ENCODE measurements around the gene TRNP1. TPM values are rescaled to one million over a fixed set of nuclear protein-coding genes. Genes with fewer than 3 reads are reported as not detected.
A peak's percentile ranks its signal among the peaks of the same experiment; 100 is the strongest.

TRNP1 gene
- total and polyA plus RNA-seq, 2 of the 4 experiments (the other 2 are of a cell fraction): 63.3 to 91.6 TPM

DNA sequence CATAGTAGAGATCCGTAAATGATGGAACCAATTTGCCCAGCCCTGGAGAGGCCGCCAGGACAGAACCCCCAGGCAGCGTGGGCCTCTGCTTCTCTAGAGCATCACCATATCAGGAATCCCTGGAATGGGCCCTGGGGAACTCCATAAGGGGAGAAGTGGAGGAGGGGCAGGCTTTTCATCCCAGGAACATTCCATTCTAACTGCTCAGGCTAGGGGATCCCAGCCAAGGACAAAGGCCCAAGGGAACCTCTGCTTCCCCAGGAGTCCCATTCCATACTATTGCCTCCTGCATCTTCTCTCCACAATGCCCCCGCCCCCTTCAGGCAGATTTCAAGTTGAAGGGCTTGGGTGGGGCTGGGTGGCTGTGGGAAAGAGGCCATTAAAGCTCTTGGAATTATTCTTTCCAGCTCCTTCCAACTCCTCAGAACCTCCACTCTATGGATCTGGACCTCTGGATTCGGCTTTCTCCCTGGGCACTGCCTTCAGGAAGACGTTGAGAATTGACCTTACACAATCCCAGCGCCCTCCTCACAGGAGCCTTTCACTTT is 6.0 kb downstream of the TRNP1 start:
- BruUV-seq (replicated peaks): no TSS peak
- peaks cover 28% of the 10 kb centered on the region for H4K20me1 ChIP-seq (ENCODE audit: insufficient read depth, low read length)
- DNase-seq (peak; percentile 98), ATAC-seq (ENCODE audit: low read depth) (peak; percentile 70)
- POLR2A ChIA-PET (ENCODE audit: unreplicated experiment): no interaction called here
- peak overlapping the region; percentile 99 for H3K4ac ChIP-seq (ENCODE audit: low read depth, low read length)
- H4K91ac ChIP-seq (ENCODE audit: insufficient read depth, low read depth, low read length): peak overlapping the region; percentile 99
- peak overlapping the region; percentile 92 for H3K23ac ChIP-seq (ENCODE audit: low read depth, low read length)
- H3K18ac ChIP-seq (ENCODE audit: low read depth, low read length): peak overlapping the region; percentile 70
- in situ Hi-C loops (cut with MboI; ENCODE audit: low sequenced_read_pairs): loop anchor here (5.0 kb wide), 1 partner anchor 98 kb away; no protein-coding TSS in a partner anchor
- H2AK5ac ChIP-seq (ENCODE audit: low read depth, low read length): peak overlapping the region; percentile 98
- peak overlapping the region; percentile 88 for H3K27ac ChIP-seq (ENCODE audit: insufficient read depth, low read length)
- H3K14ac ChIP-seq (replicated peaks; ENCODE audit: low read depth, low read length): peak overlapping the region; percentile 99
- H2BK5ac ChIP-seq (ENCODE audit: low read depth, low read length, poor library complexity, severe bottlenecking): peak overlapping the region; percentile 91
- H4K8ac ChIP-seq (ENCODE audit: low read depth in 2 of 2, low read length in 2 of 2): peak overlapping the region; percentile 83 to 96
- dilution Hi-C loops (cut with HindIII; ENCODE audit: low sequenced_read_pairs, unreplicated experiment): no loop called here
- peaks cover 51% of the 10 kb centered on the region for H3K4me1 ChIP-seq (ENCODE audit: control insufficient read depth, insufficient read depth, low read length)
- TF ChIP-seq RCOR1 (IDR thresholded peaks at IDR 0.05; ENCODE audit: insufficient replicate concordance, low read length) (peak; percentile 62), SMC3 (IDR thresholded peaks at IDR 0.05; ENCODE audit: low read depth, low read length) (peak; percentile 15; the same call in 1 of the 2 replicates), FOS (IDR thresholded peaks at IDR 0.05; ENCODE audit: low read depth, low read length) (peak; percentile 55), RAD21 (IDR thresholded peaks at IDR 0.05; ENCODE audit: low read length) (no peak; the same call in 1 of the 2 replicates), BHLHE40 (IDR thresholded peaks at IDR 0.05; ENCODE audit: low read depth, low read length) (0 out of 2 replicates have a peak, but pooled peaks have one; percentile 39), POLR2A (IDR thresholded peaks at IDR 0.05; ENCODE audit: low read depth, low read length) (no peak; the same call in 1 of the 2 replicates)
- no peaks in the 10 kb centered on the region for H3K9me3 ChIP-seq (ENCODE audit: control insufficient read depth, insufficient read depth, low read length)
- WGBS, 2 experiments (ENCODE audit: extremely low coverage in 2 of 2, insufficient read length in 1 of 2): no CpG with 5 or more reads among the region's 7 CpGs
- peak overlapping the region; percentile 64 for H2AFZ ChIP-seq (replicated peaks; ENCODE audit: low read length, poor library complexity)
- intact Hi-C loops (cut with micrococcal nuclease): no loop called here
- H3K4me2 ChIP-seq (ENCODE audit: low read depth, low read length): peak overlapping the region; percentile 28
- peaks cover 29% of the 10 kb centered on the region for H3K9me1 ChIP-seq (ENCODE audit: insufficient read depth, low read length)
- peak overlapping the region; percentile 88 for H3K56ac ChIP-seq (ENCODE audit: extremely low read depth, insufficient read depth, low read length)
- peak overlapping the region; percentile 98 for H2BK120ac ChIP-seq (ENCODE audit: low read depth, low read length)
- H3K79me1 ChIP-seq (ENCODE audit: low read depth in 1 of 2, low read length in 2 of 2): peaks cover 21 to 82% of the 10 kb centered on the region in 2 experiments; a peak in 3 of 4 replicates
- no peaks in the 10 kb centered on the region for H3K27me3 ChIP-seq (ENCODE audit: control insufficient read depth, insufficient read depth, low read length)
- CTCF ChIA-PET: no interaction called here
- H2AK9ac ChIP-seq (replicated peaks; ENCODE audit: low read depth, low read length, poor library complexity): peak overlapping the region; percentile 99
- peak overlapping the region; percentile 77 for H4K5ac ChIP-seq (ENCODE audit: low read depth, low read length)
- H3K36me3 ChIP-seq (ENCODE audit: control insufficient read depth, insufficient read depth, low read length): peaks cover 18% of the 10 kb centered on the region
- H3K9ac ChIP-seq (ENCODE audit: low read depth, low read length): peak overlapping the region; percentile 51
- peak overlapping the region; percentile 96; the same call in 2 of the 3 replicates for H2BK15ac ChIP-seq (ENCODE audit: low read depth, low read length)
- no peak overlapping the region for H3K4me3 ChIP-seq (ENCODE audit: insufficient read depth, low read depth, low read length)
- peak overlapping the region; percentile 95 for H2BK20ac ChIP-seq (ENCODE audit: low read depth, low read length)
